SK-N-SH treated with all-trans-retinoic acid at 6 μM for 48 hours (cell line): ENCODE data around the gene COX6A2.

Source experiments
- ATAC-seq: fragments of 200-7000 bp; cut with Tn5 transposase; 3 replicates; pipeline ENCODE4 v1.9.1; 2020; ENCODE audit warnings: mild to moderate bottlenecking, moderate library complexity
- ARNTL ChIP-seq: fragments of 450-650 bp; formaldehyde crosslinking; IDR thresholded peaks from 2 replicates; pipeline ENCODE4 v1.5.0; 2020; ENCODE audit warnings: low read depth, mild to moderate bottlenecking, moderate library complexity, borderline replicate concordance
- CSDC2 ChIP-seq: fragments of 250-450 bp; sonication (Bioruptor Pico); IDR thresholded peaks from 2 replicates; pipeline ENCODE4 v1.5.0; 2020; ENCODE audit warnings: mild to moderate bottlenecking, moderate library complexity
- GLIS3 ChIP-seq: fragments of 250-450 bp; sonication (Bioruptor Pico); IDR thresholded peaks from 2 replicates; pipeline ENCODE4 v1.5.0; 2020; ENCODE audit warnings: mild to moderate bottlenecking, moderate library complexity
- RARB ChIP-seq: fragments of 250-450 bp; sonication (Bioruptor Pico); IDR thresholded peaks from 2 replicates; pipeline ENCODE4 v1.8.0; 2021; ENCODE audit warnings: mild to moderate bottlenecking, moderate library complexity
- TCF4 ChIP-seq: fragments of 250-450 bp; sonication (Bioruptor Pico); IDR thresholded peaks from 2 replicates; pipeline ENCODE4 v1.8.0; 2021; ENCODE audit warnings: mild to moderate bottlenecking, moderate library complexity, borderline replicate concordance
- TOX ChIP-seq: fragments of 250-450 bp; sonication (Bioruptor Pico); IDR thresholded peaks from 2 replicates; pipeline ENCODE4 v1.8.0; 2021; ENCODE audit warnings: mild to moderate bottlenecking, moderate library complexity, borderline replicate concordance
- ZC3H10 ChIP-seq: fragments of 250-450 bp; sonication (Bioruptor Pico); IDR thresholded peaks from 2 replicates; pipeline ENCODE4 v1.5.1; 2021; ENCODE audit warnings: mild to moderate bottlenecking, moderate library complexity
- ZFP3 ChIP-seq: fragments of 250-450 bp; sonication (Bioruptor Pico); IDR thresholded peaks from 2 replicates; pipeline ENCODE4 v1.5.0; 2020; ENCODE audit warnings: mild to moderate bottlenecking, moderate library complexity
- ZFP30 ChIP-seq: fragments of 450-650 bp; formaldehyde crosslinking; IDR thresholded peaks from 2 replicates; pipeline ENCODE4 v1.5.0; 2022; ENCODE audit warnings: mild to moderate bottlenecking, moderate library complexity
- ZNF565 ChIP-seq: fragments of 450-650 bp; formaldehyde crosslinking; conservative IDR thresholded peaks from 2 replicates; pipeline ENCODE4 v1.5.0; 2020; ENCODE audit warnings: low read depth, mild to moderate bottlenecking, moderate library complexity
- ZNF8 ChIP-seq: fragments of 450-650 bp; formaldehyde crosslinking; IDR thresholded peaks from 2 replicates; pipeline ENCODE4 v1.5.0; 2020; ENCODE audit warnings: mild to moderate bottlenecking, moderate library complexity
- TF ChIP-seq, protein P1 (sequence below): fragments of 250-450 bp; sonication (Bioruptor Pico); IDR thresholded peaks from 2 replicates; pipeline ENCODE4 v1.5.1; 2020; ENCODE audit warnings: low read depth, mild to moderate bottlenecking, moderate library complexity
- TF ChIP-seq, protein P2 (sequence below): fragments of 250-450 bp; sonication (Bioruptor Pico); IDR thresholded peaks from 2 replicates; pipeline ENCODE4 v1.5.0; 2020; ENCODE audit warnings: mild to moderate bottlenecking, moderate library complexity
- TF ChIP-seq, protein P3 (sequence below): fragments of 250-450 bp; sonication (Bioruptor Pico); IDR thresholded peaks from 2 replicates; pipeline ENCODE4 v1.8.0; 2021; ENCODE audit warnings: low read depth, mild to moderate bottlenecking, moderate library complexity, borderline replicate concordance

Gene COX6A2

DNA sequence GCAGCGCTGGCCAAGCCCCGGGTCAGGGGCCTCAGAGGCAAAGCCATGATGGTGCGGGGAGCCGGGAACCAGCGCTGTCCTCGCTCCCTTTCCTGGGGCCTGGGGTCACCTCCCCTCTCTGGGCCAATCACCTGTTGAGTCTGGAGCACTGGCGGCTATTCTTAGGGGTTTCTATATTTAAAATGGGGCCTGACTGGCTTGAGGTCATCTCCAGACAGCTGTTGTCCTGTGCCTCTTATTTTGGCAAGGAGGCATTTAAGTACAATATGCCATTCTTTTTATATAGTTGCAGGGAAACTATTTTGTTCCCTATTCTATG lies at the start of gene COX6A2:
TSS of gene COX6A2 (minus strand) at position 82 of the 319 bp plus-strand sequence. CDS start at position 47, 35 bp downstream.
- ATAC-seq = no peak
- TF ChIP-seq RARB (CRISPR knock-in tag) (no peak), ZFP30 (CRISPR knock-in tag) (no peak), TOX (CRISPR knock-in tag) (no peak), TCF4 (CRISPR knock-in tag) (no peak), GLIS3 (CRISPR knock-in tag) (no peak), ZNF8 (no peak)
- TF ChIP-seq, protein P1, sequence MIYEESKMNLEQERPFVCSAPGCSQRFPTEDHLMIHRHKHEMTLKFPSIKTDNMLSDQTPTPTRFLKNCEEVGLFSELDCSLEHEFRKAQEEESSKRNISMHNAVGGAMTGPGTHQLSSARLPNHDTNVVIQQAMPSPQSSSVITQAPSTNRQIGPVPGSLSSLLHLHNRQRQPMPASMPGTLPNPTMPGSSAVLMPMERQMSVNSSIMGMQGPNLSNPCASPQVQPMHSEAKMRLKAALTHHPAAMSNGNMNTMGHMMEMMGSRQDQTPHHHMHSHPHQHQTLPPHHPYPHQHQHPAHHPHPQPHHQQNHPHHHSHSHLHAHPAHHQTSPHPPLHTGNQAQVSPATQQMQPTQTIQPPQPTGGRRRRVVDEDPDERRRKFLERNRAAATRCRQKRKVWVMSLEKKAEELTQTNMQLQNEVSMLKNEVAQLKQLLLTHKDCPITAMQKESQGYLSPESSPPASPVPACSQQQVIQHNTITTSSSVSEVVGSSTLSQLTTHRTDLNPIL (CRISPR knock-in tag) = no peak
- TF ChIP-seq, protein P2, sequence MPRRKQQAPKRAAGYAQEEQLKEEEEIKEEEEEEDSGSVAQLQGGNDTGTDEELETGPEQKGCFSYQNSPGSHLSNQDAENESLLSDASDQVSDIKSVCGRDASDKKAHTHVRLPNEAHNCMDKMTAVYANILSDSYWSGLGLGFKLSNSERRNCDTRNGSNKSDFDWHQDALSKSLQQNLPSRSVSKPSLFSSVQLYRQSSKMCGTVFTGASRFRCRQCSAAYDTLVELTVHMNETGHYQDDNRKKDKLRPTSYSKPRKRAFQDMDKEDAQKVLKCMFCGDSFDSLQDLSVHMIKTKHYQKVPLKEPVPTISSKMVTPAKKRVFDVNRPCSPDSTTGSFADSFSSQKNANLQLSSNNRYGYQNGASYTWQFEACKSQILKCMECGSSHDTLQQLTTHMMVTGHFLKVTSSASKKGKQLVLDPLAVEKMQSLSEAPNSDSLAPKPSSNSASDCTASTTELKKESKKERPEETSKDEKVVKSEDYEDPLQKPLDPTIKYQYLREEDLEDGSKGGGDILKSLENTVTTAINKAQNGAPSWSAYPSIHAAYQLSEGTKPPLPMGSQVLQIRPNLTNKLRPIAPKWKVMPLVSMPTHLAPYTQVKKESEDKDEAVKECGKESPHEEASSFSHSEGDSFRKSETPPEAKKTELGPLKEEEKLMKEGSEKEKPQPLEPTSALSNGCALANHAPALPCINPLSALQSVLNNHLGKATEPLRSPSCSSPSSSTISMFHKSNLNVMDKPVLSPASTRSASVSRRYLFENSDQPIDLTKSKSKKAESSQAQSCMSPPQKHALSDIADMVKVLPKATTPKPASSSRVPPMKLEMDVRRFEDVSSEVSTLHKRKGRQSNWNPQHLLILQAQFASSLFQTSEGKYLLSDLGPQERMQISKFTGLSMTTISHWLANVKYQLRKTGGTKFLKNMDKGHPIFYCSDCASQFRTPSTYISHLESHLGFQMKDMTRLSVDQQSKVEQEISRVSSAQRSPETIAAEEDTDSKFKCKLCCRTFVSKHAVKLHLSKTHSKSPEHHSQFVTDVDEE = no peak
- TF ChIP-seq, protein P3, sequence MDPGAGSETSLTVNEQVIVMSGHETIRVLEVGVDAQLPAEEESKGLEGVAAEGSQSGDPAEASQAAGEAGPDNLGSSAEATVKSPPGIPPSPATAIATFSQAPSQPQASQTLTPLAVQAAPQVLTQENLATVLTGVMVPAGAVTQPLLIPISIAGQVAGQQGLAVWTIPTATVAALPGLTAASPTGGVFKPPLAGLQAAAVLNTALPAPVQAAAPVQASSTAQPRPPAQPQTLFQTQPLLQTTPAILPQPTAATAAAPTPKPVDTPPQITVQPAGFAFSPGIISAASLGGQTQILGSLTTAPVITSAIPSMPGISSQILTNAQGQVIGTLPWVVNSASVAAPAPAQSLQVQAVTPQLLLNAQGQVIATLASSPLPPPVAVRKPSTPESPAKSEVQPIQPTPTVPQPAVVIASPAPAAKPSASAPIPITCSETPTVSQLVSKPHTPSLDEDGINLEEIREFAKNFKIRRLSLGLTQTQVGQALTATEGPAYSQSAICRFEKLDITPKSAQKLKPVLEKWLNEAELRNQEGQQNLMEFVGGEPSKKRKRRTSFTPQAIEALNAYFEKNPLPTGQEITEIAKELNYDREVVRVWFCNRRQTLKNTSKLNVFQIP (CRISPR knock-in tag) = no peak

DNA sequence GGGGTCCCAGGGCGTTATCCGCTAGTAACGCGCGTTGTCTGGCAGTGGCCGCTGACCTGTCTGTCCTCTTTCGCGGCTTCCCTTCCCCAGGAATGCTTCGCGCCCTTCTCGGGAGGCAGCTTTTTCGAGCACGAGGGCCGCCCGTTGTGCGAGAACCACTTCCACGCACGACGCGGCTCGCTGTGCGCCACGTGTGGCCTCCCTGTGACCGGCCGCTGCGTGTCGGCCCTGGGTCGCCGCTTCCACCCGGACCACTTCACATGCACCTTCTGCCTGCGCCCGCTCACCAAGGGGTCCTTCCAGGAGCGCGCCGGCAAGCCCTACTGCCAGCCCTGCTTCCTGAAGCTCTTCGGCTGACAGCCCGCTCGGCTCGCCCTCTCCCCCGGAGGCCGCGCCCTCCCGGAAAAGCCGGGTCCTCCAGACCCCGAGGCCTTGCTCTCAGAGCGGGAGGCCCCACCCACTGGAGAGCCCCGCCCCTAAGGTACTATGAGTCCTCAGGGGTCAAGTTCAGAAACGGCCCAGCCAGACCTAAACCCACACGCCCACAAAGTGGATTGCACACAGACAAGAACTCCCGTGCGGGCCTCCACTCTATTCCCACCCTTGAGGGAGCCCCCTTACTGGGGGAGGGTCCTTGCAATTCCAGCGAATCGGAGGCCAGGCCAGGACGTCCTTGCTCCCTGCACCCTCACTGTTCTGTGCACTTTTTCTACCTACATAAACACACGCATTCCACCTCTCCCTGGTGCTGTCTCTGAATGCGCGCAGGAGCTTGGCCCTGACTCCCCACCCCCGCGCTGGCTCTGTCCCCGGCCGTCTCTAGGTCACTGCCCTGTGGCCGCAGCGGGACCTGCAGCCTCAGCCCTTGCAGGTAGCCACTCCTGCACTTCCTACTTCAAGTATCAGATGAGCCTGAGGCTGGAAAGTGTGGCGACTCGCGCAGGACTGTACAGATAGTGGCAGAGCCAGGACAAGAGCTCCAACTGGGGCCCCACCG lies 49.4 kb upstream of the COX6A2 start:
- no peak for ATAC-seq
- TF ChIP-seq TOX (CRISPR knock-in tag) = no peak
- TF ChIP-seq ZC3H10 (CRISPR knock-in tag) = no peak
- no peak for TF ChIP-seq ZNF565 (CRISPR knock-in tag)
- no peak for TF ChIP-seq ZFP30 (CRISPR knock-in tag)
- TF ChIP-seq TCF4 (CRISPR knock-in tag) = no peak
- TF ChIP-seq, all 23 proteins: peak for 0

DNA sequence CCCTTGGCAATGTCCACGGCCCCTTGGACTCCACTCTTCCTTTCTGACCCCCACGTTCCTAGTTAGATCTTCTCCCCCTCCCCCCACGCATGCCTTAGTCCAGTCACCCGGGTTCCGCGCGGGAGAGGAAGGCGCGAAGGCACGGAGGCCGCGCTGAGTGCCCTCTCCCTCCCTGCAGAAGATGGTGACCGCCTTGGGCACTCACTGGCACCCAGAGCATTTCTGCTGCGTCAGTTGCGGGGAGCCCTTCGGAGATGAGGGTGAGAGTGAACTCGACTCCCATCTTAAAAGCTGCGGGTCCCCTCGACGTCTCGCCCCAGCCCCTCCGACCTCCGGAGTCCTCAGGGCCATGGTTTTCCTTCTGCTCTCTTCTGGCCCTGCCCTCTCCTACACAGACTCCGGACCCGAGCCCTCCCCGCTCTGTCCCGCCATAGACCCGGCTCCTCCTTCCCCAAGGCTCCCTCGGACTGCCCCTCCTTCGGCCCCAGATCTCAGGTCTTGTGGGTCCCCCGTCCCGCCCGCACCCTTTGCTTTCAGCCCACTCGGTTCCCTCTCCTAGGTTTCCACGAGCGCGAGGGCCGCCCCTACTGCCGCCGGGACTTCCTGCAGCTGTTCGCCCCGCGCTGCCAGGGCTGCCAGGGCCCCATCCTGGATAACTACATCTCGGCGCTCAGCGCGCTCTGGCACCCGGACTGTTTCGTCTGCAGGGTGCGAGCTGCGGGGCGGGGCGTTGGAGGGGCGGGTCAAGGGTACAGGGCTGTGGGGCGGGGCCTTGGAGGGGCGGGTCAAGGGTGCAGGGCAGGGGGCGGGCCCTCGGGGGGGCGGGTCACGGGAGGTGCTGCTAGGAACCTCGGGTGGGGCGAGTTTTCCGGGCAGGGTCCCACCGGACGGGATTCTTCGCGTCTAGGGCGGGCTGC lies 48.4 kb upstream of the COX6A2 start:
- ATAC-seq = no peak
- TF ChIP-seq TOX (CRISPR knock-in tag) = no peak
- no peak for TF ChIP-seq RARB (CRISPR knock-in tag)
- TF ChIP-seq CSDC2 (CRISPR knock-in tag) = no peak
- no peak for TF ChIP-seq ZFP30 (CRISPR knock-in tag)
- TF ChIP-seq ARNTL (CRISPR knock-in tag) = no peak

DNA sequence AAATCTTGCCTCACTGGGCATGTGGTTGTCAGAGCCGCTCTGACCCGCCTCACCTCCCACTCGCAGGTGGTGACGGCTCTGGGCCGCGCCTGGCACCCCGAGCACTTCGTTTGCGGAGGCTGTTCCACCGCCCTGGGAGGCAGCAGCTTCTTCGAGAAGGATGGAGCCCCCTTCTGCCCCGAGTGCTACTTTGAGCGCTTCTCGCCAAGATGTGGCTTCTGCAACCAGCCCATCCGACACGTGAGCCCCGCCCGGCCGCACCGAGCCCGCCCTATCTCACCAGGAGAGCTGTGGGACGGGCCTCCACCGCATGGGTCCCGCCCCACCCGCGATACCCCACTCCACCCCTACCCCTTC lies 47.8 kb upstream of the COX6A2 start:
- ATAC-seq = no peak
- TF ChIP-seq ZFP3 (CRISPR knock-in tag) = no peak
- TF ChIP-seq, all 23 proteins: peak for 0

DNA sequence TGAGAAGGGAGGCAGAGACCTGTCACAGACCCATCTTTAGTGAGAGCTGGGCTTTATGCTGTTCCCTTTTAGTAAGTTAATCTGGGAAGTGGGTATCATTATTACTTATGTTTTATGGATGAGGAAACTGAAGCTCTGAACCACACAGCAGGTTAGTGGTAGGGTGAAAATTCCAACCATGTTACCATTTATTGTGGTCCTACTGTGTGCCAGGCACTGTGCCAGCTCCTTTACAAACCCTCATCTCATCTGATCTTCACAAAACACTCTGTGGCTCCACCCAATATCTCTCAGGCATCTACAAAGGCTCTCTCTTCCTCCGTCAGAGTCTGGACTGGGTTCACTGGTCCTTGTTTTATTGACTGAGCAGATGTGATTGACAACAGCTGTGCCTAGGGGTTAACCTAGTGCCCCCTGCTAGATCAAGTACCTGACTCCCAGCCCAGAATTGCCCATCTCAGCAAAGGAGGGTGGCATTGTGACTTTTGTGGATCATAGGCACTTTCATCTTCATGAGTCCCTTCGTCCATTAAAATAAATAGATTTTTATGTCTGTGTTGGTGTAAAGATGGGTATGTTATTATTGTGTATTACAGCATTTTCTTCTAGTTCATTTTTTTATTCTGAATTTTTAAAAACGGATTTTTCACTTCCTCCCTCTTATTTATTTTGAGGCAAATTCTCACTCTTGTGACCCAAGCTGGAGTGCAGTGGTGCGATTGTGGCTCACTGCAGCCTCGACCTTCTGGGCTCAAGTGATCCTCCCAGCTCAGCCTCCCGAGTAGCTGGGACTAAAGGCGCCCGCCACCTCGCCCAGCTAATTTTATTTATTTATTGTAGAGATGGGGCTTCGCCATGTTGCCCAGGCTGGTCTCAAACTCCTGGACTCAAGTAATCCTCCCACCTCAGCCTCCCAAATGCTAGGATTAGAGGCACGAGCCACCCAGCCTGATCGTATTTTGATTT lies 46.9 kb upstream of the COX6A2 start:
- ATAC-seq = no peak
- no peak for TF ChIP-seq GLIS3 (CRISPR knock-in tag)
